ENCODE data around the gene C9orf85. TPM values are rescaled to one million over a fixed set of nuclear protein-coding genes. Genes with fewer than 3 reads are reported as not detected.

The C9orf85 gene
- total RNA-seq, 1 experiment from 2014 or later, result 14.4 TPM

GRCh38 chr9:71908825-71909224 lies 2.6 kb upstream of the C9orf85 start:
- H4K8ac ChIP-seq (replicated peaks; ENCODE audit: insufficient read length, low read depth, low read length), result no peak overlapping the region
- H4K91ac ChIP-seq (ENCODE audit: insufficient read length, low read depth, low read length), result no peak overlapping the region
- H2BK5ac ChIP-seq (ENCODE audit: insufficient read length, low read length), result no peak overlapping the region
- no peak overlapping the region for H3K4ac ChIP-seq (ENCODE audit: low read depth, low read length)
- H3K9ac ChIP-seq (ENCODE audit: extremely low read depth, insufficient read length, low read length), result peak overlapping the region; percentile 45
- no CpG with 5 or more reads among the region's 1 CpG for whole genome bisulfite sequencing (ENCODE audit: extremely low coverage, insufficient read length, low lambda C conversion rate)
- no peak for TF ChIP-seq CTCF (conservative IDR thresholded peaks at IDR 0.05)
- H3K4me2 ChIP-seq (ENCODE audit: insufficient read depth, insufficient read length, low read length), result peak overlapping the region; percentile 72
- no peaks in the 10 kb centered on the region for H4K20me1 ChIP-seq (ENCODE audit: control insufficient read depth, insufficient read depth, insufficient read length)
- H3K4me1 Mint-ChIP-seq, result peaks cover 46 to 55% of the 10 kb centered on the region in 2 experiments
- no peak overlapping the region for H3K14ac ChIP-seq (ENCODE audit: insufficient read depth, low read length)
- no peak overlapping the region for H2BK20ac ChIP-seq (ENCODE audit: low read depth, low read length, poor library complexity, severe bottlenecking)
- no peak for DNase-seq
- peaks cover 63% of the 10 kb centered on the region for H3K79me2 ChIP-seq (ENCODE audit: insufficient read depth, low read length)
- peaks cover 3% of the 10 kb centered on the region for H3K79me1 ChIP-seq (ENCODE audit: insufficient read depth, low read depth, low read length, poor library complexity, severe bottlenecking)
- peaks cover 9% of the 10 kb centered on the region for H3K23me2 ChIP-seq (ENCODE audit: insufficient read length, low read depth, low read length, poor library complexity, severe bottlenecking)
- no peak overlapping the region for H3K18ac ChIP-seq (ENCODE audit: insufficient read length, low read depth, low read length)
- no peak overlapping the region for H3K23ac ChIP-seq (ENCODE audit: insufficient read length, low read depth, low read length)
- no peak overlapping the region for H2BK120ac ChIP-seq (ENCODE audit: low read depth, low read length, poor library complexity, severe bottlenecking)
- peak overlapping the region; percentile 97 to 100 for H3K4me3 Mint-ChIP-seq
- H3T11ph ChIP-seq (ENCODE audit: low read length), result no peak overlapping the region
- H3K9me3 Mint-ChIP-seq, result peaks cover 0 to 4% of the 10 kb centered on the region in 2 experiments; a peak in 3 of 5 replicates
- no peaks in the 10 kb centered on the region; the same call in 1 of the 2 replicates for H3K4me1 ChIP-seq (ENCODE audit: insufficient read depth, low read length)
- no peaks in the 10 kb centered on the region for H3K9me3 ChIP-seq (ENCODE audit: control insufficient read depth, low read depth, low read length)
- H2AK5ac ChIP-seq (ENCODE audit: insufficient read length, low read length), result no peak overlapping the region
- H3K27ac ChIP-seq (ENCODE audit: insufficient read length, low read depth, low read length), result no peak overlapping the region
- no peak overlapping the region for H4K5ac ChIP-seq (ENCODE audit: insufficient read length, low read depth, low read length)
- no peaks in the 10 kb centered on the region for H3K27me3 Mint-ChIP-seq (ENCODE audit: low read depth)
- no peaks in the 10 kb centered on the region for H3K27me3 ChIP-seq (ENCODE audit: insufficient read depth, low read length)
- peaks cover 4 to 22% (median 17%) of the 10 kb centered on the region in 3 experiments for H3K36me3 Mint-ChIP-seq (ENCODE audit: insufficient read depth in 1 of 3, low read depth in 3 of 3)
- H3K56ac ChIP-seq (ENCODE audit: insufficient read length, low read depth, low read length), result no peak overlapping the region
- no peak overlapping the region for H2BK12ac ChIP-seq (ENCODE audit: insufficient read length, low read depth, low read length)
- H3K27ac Mint-ChIP-seq, result no peak overlapping the region; a peak in 1 of 7 replicates
- H2BK15ac ChIP-seq (ENCODE audit: low read depth, low read length), result no peak overlapping the region
- no peak overlapping the region for H2AFZ ChIP-seq (ENCODE audit: low read length)

All from H9 (cell line).